HG03442 (cell line): ENCODE measurements around the gene CRNN.

Source experiments
- ATAC-seq: cut with Tn5 transposase; IDR thresholded peaks from one replicate; pipeline ENCODE4 v1.9.1; 2021; ENCODE audit warnings: mild to moderate bottlenecking, moderate library complexity; ENCODE audit not compliant: unreplicated experiment

Gene CRNN

DNA sequence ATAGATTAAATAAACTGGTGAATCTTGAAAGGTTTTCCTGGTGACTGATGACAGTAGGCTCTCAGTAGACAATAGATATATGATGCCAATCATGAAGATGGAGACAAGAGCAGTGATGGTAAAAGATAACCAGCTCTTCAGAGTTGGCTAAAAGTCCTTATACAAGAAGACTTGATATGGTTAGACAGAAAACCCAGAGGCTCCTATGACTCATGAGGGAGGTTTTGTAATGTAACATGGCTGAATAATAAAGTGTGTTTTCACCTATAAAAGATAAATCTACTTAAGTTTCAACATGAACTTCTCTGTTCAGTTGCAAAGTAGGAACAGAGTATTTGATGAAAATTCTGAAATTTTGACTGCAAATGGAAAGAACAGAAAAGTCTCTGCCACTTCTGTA lies 12.7 kb upstream of the CRNN start:
- ATAC-seq, result no peak

- ATAC-seq, result no peak
Measured at GRCh38 chr1:152419917-152420316, 5.9 kb upstream of the CRNN start.

DNA sequence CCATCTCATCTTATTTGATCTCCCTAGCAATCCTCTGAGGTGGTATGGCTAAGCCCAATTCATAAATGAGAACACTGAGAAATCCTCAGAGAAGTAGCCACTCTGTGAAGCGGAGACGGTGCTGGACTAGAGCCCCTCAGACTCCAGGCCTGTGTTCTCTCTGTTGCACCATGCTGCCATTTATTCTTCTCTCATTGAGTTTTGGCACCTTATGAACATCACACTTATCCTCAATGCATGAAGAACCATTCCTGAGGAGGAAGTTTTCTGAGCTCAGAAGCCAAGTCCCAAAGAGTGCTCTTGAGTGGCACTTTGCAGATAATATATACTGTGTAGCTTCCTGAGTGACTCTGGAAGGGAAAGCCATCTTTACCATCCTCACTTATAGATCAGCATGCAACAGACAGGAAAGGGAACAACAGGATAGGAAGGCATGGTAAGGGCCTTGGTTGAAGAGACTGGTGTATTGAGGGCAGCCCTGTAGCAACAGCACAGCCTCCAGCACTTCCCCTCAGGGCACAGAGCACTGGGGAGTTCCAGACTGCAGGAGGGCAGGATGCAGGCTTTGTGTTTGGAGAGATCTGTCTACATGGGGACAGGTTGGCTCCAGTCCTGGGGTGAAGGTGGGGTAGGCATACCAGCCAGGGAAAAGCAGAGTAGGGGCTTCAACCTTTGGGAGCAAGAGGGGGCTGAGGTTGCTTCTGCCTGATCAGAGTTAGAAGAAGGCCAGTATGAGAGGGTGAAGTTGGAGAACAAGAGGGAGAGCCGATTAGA lies 1.6 kb upstream of the CRNN start:
- no peak for ATAC-seq

DNA sequence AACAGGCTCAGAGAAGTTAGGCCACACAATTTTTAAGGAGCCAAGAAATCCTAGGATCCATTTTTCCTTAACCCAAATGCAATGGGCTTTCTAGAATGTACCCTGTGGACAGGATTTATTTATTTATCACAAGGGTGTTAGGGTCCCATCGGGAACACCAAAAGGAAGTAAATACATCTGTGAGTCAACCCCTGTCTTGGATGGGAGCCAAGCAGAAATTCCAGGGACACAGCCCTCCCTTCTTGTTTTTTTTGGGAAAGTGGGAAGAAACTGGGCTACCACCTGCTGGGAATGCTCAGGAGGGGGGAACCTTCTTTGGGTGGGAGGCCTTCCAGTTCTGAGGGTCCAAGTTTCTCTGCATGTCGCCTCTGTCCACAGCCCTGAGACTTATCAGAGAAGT lies 1.3 kb downstream of the CRNN start:
- no peak for ATAC-seq

DNA sequence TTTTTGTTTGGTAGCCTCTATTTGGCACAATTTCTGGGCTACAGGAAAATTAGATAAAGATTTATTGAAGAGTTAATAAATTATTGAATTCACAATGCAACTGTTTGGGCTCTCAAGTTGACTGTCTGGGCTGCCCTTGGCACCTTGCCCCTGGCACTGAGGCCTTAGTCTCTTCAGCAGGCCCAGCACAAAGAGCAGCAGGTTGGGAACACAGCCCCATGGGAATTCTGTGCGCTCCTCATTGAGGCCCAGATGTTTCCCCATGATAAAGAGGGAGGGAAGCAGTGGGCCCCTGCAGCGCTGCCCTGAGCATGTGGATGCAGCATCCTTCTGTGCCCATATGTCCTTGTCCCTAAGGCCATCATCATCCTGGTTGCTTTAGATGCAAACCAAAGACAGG lies 2.9 kb downstream of the CRNN start:
- ATAC-seq, result no peak

DNA sequence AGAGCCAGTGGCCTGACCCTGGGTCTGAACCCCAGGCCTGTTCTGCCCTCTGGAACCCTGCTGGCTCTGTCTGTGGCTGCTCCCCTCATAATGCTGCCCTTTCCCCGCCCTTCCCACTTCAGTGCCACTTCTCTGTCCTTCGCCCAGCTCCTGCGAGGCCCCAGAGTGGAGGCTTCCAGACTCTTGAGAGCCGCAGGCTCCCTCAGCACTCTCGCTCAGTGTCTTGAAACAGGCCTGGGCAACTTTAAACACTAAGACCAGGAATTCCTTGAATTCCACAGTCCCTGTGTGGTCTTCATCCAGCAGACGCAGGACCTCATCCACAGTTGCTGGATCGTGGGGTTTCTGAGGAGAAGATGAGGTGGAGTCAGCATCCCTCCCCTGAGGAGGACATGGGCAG lies 3.5 kb downstream of the CRNN start:
- no peak for ATAC-seq

GRCh38 chr1:152410028-152410427 lies 4.0 kb downstream of the CRNN start:
- ATAC-seq, result no peak

- no peak for ATAC-seq
Measured at GRCh38 chr1:152408664-152409063, 5.4 kb downstream of the CRNN start.

GRCh38 chr1:152398812-152399698 lies 15.0 kb downstream of the CRNN start:
- ATAC-seq, result no peak

GRCh38 chr1:152397474-152397873 lies 16.6 kb downstream of the CRNN start:
- no peak for ATAC-seq

DNA sequence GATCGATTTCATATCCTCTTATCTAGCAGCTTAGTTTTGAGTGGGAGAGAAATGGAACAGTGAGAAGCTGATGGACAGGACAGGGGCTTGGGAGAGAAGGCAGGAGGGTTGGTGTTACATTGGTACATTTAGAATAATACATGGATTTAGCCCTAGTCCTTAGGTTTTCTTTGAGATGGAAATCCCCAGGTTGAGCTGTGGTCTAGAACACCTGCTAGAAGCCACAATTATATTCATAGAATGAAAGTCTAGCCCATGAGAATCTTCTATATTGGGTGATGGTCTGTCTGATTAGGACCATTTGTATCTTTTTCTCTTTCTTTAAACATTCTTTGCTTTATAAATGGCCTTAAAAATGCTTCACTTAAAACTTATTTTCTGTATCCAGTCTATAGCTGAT lies 19.9 kb downstream of the CRNN start:
- ATAC-seq, result no peak

- no peak for ATAC-seq
Measured at GRCh38 chr1:152392909-152393308, 21.2 kb downstream of the CRNN start.

- no peak for ATAC-seq
Measured at GRCh38 chr1:152388889-152389288, 25.2 kb downstream of the CRNN start.

GRCh38 chr1:152386940-152387339 lies 27.1 kb downstream of the CRNN start:
- no peak for ATAC-seq

GRCh38 chr1:152380932-152381331 lies 33.1 kb downstream of the CRNN start:
- no peak for ATAC-seq

- ATAC-seq, result no peak
Measured at GRCh38 chr1:152374451-152374850, 39.6 kb downstream of the CRNN start.

DNA sequence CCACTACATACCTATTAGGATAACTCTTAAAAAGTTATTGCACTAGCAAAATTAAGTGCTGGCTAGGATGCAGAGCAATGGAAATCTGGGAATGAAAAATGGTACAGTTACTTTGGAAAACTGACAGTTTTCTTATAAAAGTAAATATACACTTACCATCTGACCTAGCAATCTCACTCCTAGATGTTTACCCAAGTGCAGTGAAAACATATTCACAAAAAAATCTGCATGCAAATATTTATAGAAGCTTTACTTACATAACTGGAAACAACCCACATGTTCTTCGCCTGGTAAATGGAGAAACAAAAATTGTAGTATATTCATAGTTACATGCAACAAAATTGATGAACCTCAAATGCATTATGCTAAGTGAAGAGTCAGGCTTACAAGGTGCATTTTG lies 41.4 kb downstream of the CRNN start:
- no peak for ATAC-seq

- ATAC-seq, result no peak
Measured at GRCh38 chr1:152367436-152367835, 46.6 kb downstream of the CRNN start.

- no peak for ATAC-seq
Measured at GRCh38 chr1:152359906-152360305, 54.2 kb downstream of the CRNN start, which contains the start of gene FLG2. Gene FLG2 (minus strand): TSS chr1:152360006. CDS start chr1:152358884, 1,122 bp downstream.
